ENCODE results near the gene CTAGE15.
"Not testable (repeated sequence)": the region's sequence is repeated elsewhere in the genome, so short reads cannot be mapped to it uniquely, and the experiment has no call there.

DNA sequence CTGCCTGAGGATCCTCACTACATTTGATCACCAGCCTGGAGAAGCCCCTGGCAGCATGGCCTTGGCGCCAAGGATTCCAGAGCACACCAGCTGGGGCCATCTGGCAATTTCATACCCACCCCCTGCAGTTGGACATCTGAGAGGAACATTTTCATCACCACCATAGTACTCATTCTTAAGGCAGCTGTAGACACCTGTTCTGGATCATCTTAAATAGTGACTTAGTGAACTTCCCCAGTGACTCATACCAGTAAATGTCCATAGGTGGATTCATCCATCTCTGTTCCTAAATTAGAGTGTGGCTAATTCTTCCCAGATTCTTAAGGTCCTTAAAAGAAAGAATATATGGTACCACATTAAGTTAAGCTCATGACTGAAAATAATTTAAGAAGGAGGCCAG is 45.6 kb downstream of the CTAGE15 start:
- TF ChIP-seq, protein P1, sequence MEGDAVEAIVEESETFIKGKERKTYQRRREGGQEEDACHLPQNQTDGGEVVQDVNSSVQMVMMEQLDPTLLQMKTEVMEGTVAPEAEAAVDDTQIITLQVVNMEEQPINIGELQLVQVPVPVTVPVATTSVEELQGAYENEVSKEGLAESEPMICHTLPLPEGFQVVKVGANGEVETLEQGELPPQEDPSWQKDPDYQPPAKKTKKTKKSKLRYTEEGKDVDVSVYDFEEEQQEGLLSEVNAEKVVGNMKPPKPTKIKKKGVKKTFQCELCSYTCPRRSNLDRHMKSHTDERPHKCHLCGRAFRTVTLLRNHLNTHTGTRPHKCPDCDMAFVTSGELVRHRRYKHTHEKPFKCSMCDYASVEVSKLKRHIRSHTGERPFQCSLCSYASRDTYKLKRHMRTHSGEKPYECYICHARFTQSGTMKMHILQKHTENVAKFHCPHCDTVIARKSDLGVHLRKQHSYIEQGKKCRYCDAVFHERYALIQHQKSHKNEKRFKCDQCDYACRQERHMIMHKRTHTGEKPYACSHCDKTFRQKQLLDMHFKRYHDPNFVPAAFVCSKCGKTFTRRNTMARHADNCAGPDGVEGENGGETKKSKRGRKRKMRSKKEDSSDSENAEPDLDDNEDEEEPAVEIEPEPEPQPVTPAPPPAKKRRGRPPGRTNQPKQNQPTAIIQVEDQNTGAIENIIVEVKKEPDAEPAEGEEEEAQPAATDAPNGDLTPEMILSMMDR (IDR thresholded peaks at IDR 0.05), result not testable (repeated sequence)
- TF ChIP-seq POLR2A (IDR thresholded peaks at IDR 0.05; ENCODE audit: low read depth), result not testable (repeated sequence)
